Measurements from ENCODE around the gene PRM2. TPM values are rescaled to one million over a fixed set of nuclear protein-coding genes. Genes with fewer than 3 reads are reported as not detected.

PRM2 gene
- total RNA-seq, 1 experiment from 2014 or later: not detected

GRCh38 chr16:11253009-11253994 lies 23.0 kb downstream of the PRM2 start:
- no peaks in the 10 kb centered on the region for H3K36me3 ChIP-seq (ENCODE audit: control insufficient read depth, insufficient read depth, low read length)
- intact Hi-C loops (cut with micrococcal nuclease; ENCODE audit: unreplicated experiment): loop anchor here (10.0 kb wide), 1 partner anchor 149 kb away; no protein-coding TSS in a partner anchor
- ChIA-PET CTCF (no interaction called here), POLR2A (interaction anchor here (0.6 to 0.7 kb wide), 2 partner anchors 86 to 130 kb away, joined by 5 to 6 read pairs; no protein-coding TSS in a partner anchor)
- DNase-seq: no peak
- BruUV-seq (replicated peaks): no TSS peak
- H3K4me1 ChIP-seq: peaks cover 8% of the 10 kb centered on the region
- H3K27me3 Mint-ChIP-seq (ENCODE audit: insufficient read depth, unreplicated experiment): no peaks in the 10 kb centered on the region
- peaks cover 7% of the 10 kb centered on the region for H3K4me1 Mint-ChIP-seq (ENCODE audit: low read depth, unreplicated experiment)
- no peak overlapping the region for H3K4me3 ChIP-seq (ENCODE audit: low read depth, low read length)
- H3K9me3 ChIP-seq: no peaks in the 10 kb centered on the region
- H3K27me3 ChIP-seq (replicated peaks; ENCODE audit: control insufficient read depth, insufficient read depth, low read length): no peaks in the 10 kb centered on the region
- no peaks in the 10 kb centered on the region for H3K9me3 Mint-ChIP-seq (ENCODE audit: unreplicated experiment)
- H3K27ac Mint-ChIP-seq (ENCODE audit: unreplicated experiment): no peak overlapping the region
- peak overlapping the region; percentile 20 for H3K4me3 Mint-ChIP-seq (ENCODE audit: unreplicated experiment)
- no peak for TF ChIP-seq CTCF (IDR thresholded peaks at IDR 0.05; ENCODE audit: insufficient read depth in 1 of 2, low read depth in 1 of 2, low read length in 1 of 2, severe bottlenecking in 1 of 2, unreplicated experiment in 1 of 2)
- H3K36me3 Mint-ChIP-seq (ENCODE audit: insufficient read depth, unreplicated experiment): peaks cover 53% of the 10 kb centered on the region

GRCh38 chr16:11252482-11252931 lies 23.8 kb downstream of the PRM2 start:
- Mint-ChIP-seq H3K27ac (ENCODE audit: unreplicated experiment) (no peak overlapping the region), H3K36me3 (ENCODE audit: insufficient read depth, unreplicated experiment) (peaks cover 53% of the 10 kb centered on the region), H3K27me3 (ENCODE audit: insufficient read depth, unreplicated experiment) (no peaks in the 10 kb centered on the region), H3K4me1 (ENCODE audit: low read depth, unreplicated experiment) (peaks cover 7% of the 10 kb centered on the region), H3K9me3 (ENCODE audit: unreplicated experiment) (no peaks in the 10 kb centered on the region), H3K4me3 (ENCODE audit: unreplicated experiment) (peak overlapping the region; percentile 20)
- no peaks in the 10 kb centered on the region for H3K9me3 ChIP-seq
- H3K4me3 ChIP-seq (ENCODE audit: low read depth, low read length): no peak overlapping the region
- ChIA-PET CTCF (no interaction called here), POLR2A (interaction anchor here (0.6 kb wide), 1 partner anchor 17 kb away, joined by 5 read pairs; no protein-coding TSS in a partner anchor)
- no peak for TF ChIP-seq CTCF (IDR thresholded peaks at IDR 0.05; ENCODE audit: insufficient read depth in 1 of 2, low read depth in 1 of 2, low read length in 1 of 2, severe bottlenecking in 1 of 2, unreplicated experiment in 1 of 2)
- intact Hi-C loops (cut with micrococcal nuclease; ENCODE audit: unreplicated experiment): loop anchor here (10.0 kb wide), 1 partner anchor 148 kb away; no protein-coding TSS in a partner anchor
- no peak for DNase-seq
- H3K4me1 ChIP-seq: peaks cover 6% of the 10 kb centered on the region
- no TSS peak for BruUV-seq (replicated peaks)
- no peaks in the 10 kb centered on the region for H3K36me3 ChIP-seq (ENCODE audit: control insufficient read depth, insufficient read depth, low read length)
- H3K27me3 ChIP-seq (replicated peaks; ENCODE audit: control insufficient read depth, insufficient read depth, low read length): no peaks in the 10 kb centered on the region
